Hindlimb muscle (tissue), 1 donor: Measurements from ENCODE around the gene NCKAP5L. TPM values are rescaled to one million over a fixed set of nuclear protein-coding genes. Genes with fewer than 3 reads are reported as not detected.
A peak's percentile ranks its signal among the peaks of the same experiment; 100 is the strongest.
"Not testable (repeated sequence)": the region's sequence is repeated elsewhere in the genome, so short reads cannot be mapped to it uniquely, and the experiment has no call there.

Experiments used
- DNase-seq: peaks from one replicate; pipeline ENCODE4 v3.0.0-alpha.2; 2013
- polyA plus RNA-seq: library from polyadenylated mRNA; unstranded; fragments of 120-200 nt; gene quantifications from one replicate; pipeline ENCODE4 v1.2.1, GENCODE V29; 2013; ENCODE audit not compliant: insufficient read length

Gene NCKAP5L
- polyA plus RNA-seq, 1 donor = 56.8 TPM

GRCh38 chr12:49776413-49776812, 51.8 kb downstream of the NCKAP5L start:
- DNase-seq = peak; percentile 65

DNA sequence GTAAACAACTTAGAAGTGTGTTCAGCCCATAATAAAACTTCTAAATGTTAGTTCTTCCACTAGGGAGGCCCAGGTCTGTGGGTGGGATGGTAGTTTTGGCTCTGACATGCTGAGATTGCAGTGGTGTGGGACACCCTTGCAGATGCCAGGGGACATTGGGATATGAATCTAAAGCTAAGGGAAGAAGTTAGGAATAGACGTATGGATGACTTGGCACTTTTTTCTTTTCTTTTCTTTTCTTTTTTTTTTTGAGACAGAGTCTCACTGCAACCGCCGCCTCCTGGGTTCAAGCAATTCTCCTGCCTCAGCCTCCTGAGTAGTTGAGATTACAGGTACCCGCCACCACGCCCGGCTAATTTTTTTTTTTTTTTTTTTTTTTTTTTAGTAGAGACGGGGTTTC, 55.1 kb downstream of the NCKAP5L start:
- DNase-seq = not testable (repeated sequence)

- DNase-seq = no peak
These were observed 60.9 kb downstream of the NCKAP5L start for GRCh38 chr12:49767333-49767732.

GRCh38 chr12:49766115-49766455, 62.1 kb downstream of the NCKAP5L start:
- no peak for DNase-seq

DNA sequence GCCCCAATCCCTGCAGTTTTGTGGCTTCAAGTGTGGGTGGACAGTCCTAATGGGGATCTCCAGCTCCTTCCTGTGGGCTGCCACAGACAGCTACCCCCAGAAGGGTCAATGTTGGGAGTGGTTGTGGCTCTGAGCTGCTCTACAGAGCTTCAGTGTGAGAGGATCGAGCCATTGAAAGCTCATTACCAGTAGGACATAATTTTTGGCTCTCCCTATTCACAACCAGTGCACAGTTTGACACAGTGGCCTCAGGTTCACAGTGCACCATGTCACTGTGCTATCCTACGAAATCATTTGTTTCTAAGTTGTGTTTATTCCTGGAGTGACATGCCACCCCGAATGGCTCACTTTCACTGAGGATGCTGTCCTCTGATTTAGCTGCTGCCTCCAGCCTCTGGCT, 64.1 kb downstream of the NCKAP5L start:
- no peak for DNase-seq

GRCh38 chr12:49763006-49763591, 65.1 kb downstream of the NCKAP5L start:
- DNase-seq = peak; percentile 32

DNA sequence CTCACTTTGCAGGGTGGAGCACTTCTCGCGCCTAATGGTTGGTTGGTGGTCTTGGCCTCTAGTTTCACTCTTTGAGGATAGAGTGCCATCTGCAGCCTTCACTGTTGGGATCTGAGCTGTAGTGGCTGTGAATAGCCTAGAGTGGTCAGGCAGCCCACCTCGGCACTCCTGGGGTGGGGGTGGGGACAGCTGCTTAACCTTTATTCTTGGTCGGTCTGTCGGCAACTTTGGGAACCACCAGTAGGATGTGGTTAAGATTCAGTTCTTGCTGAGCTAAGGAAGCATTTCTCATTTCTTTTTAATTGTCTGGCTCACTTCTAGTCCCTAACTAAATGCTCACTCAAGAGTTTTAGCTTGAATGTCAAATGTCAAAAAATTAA, 65.8 kb downstream of the NCKAP5L start:
- no peak for DNase-seq

DNA sequence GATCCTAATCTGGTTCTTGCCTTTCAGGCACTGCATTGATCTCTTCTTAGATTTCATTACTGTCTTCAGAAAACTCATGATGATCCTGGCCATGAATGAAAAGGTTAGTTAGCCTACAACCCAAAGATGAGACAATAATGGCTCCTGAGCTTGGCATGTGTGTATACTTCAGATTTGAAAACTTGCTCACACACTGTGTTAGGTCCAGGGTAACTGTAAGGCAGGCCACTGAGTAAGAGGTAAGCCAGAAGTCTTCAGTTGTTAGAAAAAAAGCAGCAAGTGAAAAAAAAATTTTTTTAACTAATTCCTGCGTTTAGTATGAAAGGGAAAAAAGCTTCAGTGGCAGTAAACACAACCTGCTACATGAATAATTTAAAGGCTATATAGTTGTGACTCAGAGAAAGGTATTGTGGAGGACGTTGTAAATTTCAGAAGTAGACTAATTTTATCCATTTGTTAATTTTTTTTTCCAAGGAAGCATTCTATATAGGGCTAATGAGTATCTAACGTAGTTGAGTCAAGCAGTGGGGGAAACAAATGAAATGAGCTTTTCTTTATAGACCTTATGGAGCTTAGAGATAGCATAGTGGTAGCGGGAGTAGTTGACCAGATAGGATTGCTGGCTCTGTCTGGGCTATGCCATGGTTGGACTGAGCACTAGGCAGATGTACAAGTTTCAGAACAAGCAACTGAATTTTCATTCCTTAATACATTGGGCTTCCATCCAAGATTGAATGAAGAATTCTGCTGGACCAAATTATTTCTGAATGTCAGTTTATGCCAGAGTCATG, 66.3 kb downstream of the NCKAP5L start:
- DNase-seq = no peak

GRCh38 chr12:49750996-49751393, 77.2 kb downstream of the NCKAP5L start:
- no peak for DNase-seq

DNA sequence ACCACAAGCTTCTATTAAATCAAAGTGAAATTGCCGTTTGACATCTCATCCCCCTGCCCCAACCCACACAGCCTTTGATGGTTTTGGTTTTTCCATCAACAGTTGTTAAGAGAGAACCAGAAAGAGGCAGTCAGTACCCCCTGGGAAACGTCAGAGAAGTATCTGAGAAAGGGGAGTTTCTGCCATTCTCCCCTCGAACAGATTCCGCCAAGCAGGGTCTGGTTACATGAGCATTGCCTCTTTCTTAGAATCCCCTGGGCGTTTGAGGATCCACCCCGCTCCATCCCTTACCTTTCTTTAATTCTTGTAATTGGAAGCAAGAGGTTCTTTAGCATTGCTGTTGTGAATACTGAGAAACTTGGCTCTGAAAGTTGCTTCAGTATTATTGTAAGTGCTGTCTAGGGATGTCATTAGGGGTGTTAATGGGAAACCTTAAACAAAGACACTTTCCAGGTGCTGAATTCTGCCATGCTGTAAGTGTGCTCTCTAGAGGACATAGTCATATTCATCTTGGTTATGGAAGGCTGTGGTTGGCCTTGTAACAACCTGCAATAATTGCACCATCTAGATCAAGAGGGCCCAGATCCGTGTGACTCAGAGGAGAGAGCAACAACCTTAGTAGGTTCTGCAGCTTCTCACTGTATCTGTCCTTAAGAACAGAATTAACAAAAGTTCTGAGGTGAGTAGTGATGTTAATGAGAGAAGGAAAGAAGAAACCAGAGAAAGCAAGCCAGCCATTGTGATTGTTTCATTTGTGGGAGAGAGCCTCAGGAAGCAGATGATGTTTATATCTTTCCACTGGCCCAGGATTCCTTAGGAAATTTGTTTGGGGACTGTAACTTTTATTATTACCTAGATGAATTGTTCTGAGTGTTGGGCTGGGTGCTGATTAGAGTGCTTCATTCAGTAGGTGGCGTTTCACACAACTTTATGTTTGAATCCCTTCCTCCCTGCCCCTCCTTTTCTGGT, 77.9 kb downstream of the NCKAP5L start:
- DNase-seq = no peak

DNA sequence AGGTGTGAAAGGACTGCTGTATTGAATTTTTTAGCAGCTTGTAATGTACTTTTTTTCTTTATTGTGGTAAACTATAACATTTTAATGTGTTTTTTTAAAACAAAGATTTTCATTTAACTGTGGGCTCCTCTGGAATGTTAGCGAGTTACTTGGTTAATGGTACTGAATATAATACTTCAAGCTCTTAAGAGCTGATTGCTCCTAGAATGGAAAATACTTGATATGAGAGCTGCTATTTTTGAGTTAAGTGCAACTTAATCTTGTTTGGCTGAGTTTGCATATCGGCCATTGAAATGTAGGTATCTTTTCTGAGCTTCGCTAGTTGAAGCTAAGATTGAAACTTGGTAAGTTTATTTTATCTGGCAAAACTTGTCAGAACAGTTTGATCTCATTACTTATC, 79.4 kb downstream of the NCKAP5L start:
- no peak for DNase-seq

- no peak for DNase-seq
These were observed 79.9 kb downstream of the NCKAP5L start for GRCh38 chr12:49748306-49748705.

DNA sequence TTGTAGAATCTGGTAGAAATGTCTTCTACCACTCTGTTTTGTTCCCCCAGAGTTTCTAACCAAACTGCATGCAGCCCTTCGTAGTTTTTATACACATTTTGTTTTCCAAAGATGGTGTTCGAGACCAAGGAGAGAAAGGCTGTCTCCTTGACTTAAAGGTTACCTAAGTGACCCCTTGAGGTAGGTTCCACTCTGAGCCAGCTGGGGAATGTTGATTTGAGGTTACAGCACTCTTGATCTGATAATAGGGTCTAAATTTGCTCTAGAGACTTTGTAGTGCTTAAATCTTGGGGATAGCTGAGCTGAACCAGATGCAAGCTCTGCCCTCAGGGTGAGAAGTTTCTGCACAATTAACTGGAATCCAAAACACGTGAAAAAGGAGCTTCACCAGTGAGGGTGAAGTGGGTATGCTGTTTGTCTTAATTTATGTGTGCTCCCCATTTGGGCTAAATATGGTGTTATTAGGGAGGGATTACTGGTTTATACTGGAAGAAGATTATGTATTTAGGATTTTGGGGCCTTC, 83.8 kb downstream of the NCKAP5L start:
- no peak for DNase-seq

- peak; percentile 70 for DNase-seq
These were observed 86.2 kb downstream of the NCKAP5L start for GRCh38 chr12:49741882-49742620.

Other genes with a start within 250 kb of the NCKAP5L start
- gene FAM186B, start 222.8 kb downstream of the NCKAP5L start, polyA plus RNA-seq = 2.7 TPM
- 18.1 TPM for gene PRPF40B, start 204.9 kb downstream of the NCKAP5L start, polyA plus RNA-seq
- 26.2 TPM for gene FMNL3, start 121.0 kb downstream of the NCKAP5L start, polyA plus RNA-seq
- 268 TPM for gene TMBIM6, start 86.9 kb downstream of the NCKAP5L start, polyA plus RNA-seq
- gene BCDIN3D, start 14.7 kb upstream of the NCKAP5L start, polyA plus RNA-seq = 5.3 TPM
- gene FAIM2, start 75.5 kb upstream of the NCKAP5L start, polyA plus RNA-seq = 10.3 TPM
- not detected for gene AQP2, start 122.3 kb upstream of the NCKAP5L start, polyA plus RNA-seq
- 0.22 TPM for gene AQP5, start 133.5 kb upstream of the NCKAP5L start, polyA plus RNA-seq
- gene AQP6, start 144.5 kb upstream of the NCKAP5L start, polyA plus RNA-seq = 0.09 TPM
- gene RACGAP1, start 197.1 kb upstream of the NCKAP5L start, polyA plus RNA-seq = 22.4 TPM
- 9.5 TPM for gene ASIC1, start 229.2 kb upstream of the NCKAP5L start, polyA plus RNA-seq